Natural killer cell treated with Interleukin-12 subunit alpha and Interleukin-12 subunit beta and Interleukin-15 and Interleukin-18, amount 100 ng/mL, for 72 hours (primary cell): ENCODE measurements around the gene CLSTN2. TPM values are rescaled to one million over a fixed set of nuclear protein-coding genes. Genes with fewer than 3 reads are reported as not detected.
A peak's percentile ranks its signal among the peaks of the same experiment; 100 is the strongest.

Experiments used
- ATAC-seq, 2 donors: fragments of 150-1000 bp; cut with Tn5 transposase in 1 of 2; sonication (Bioruptor Pico), chemical (Tn5 transposase) in 1 of 2; 2 replicates each; pipeline ENCODE4 v1.10.0; 2021
- DNase-seq: peaks from one replicate; pipeline ENCODE4 v3.0.0; 2022; ENCODE audit warnings: low spot score
- H3K27ac Mint-ChIP-seq, 2 donors: 1 replicate in 1 of 2; 2 replicates in 1 of 2; pipeline ENCODE4 v1.8.0; 2022; ENCODE audit warnings: mixed read lengths in 2 of 2, mild to moderate bottlenecking in 1 of 2, moderate library complexity in 1 of 2
- H3K27me3 Mint-ChIP-seq, 2 donors: 1 replicate in 1 of 2; 2 replicates in 1 of 2; pipeline ENCODE4 v1.8.0; 2022; ENCODE audit warnings: mixed read lengths in 2 of 2
- H3K36me3 Mint-ChIP-seq: one replicate; pipeline ENCODE4 v1.8.0; 2022; ENCODE audit warnings: mixed read lengths
- H3K4me1 Mint-ChIP-seq, 2 donors: 1 replicate in 1 of 2; 2 replicates in 1 of 2; pipeline ENCODE4 v1.8.0; 2022; ENCODE audit warnings: low read depth in 2 of 2, mixed read lengths in 2 of 2, mild to moderate bottlenecking in 1 of 2
- H3K4me3 Mint-ChIP-seq: one replicate; pipeline ENCODE4 v1.8.0; 2022; ENCODE audit warnings: mixed read lengths
- H3K9me3 Mint-ChIP-seq: 2 replicates; pipeline ENCODE4 v1.8.0; 2022; ENCODE audit warnings: mixed read lengths
- total RNA-seq, 2 donors: library from RNA; stranded (reverse); gene quantifications; one replicate each; pipeline ENCODE4 v1.2.3, GENCODE V29; 2022

Gene CLSTN2
- total RNA-seq, 2 donors from 2014 or later, result not detected

GRCh38 chr3:140236836-140237501 lies 302.0 kb downstream of the CLSTN2 start:
- Mint-ChIP-seq H3K36me3 (no peaks in the 10 kb centered on the region), H3K4me3 (no peak overlapping the region), H3K9me3 (peaks cover 10% of the 10 kb centered on the region), H3K27me3 (peaks cover 9 to 34% of the 10 kb centered on the region in 2 donors), H3K27ac (no peak overlapping the region), H3K4me1 (no peaks in the 10 kb centered on the region)
- DNase-seq (no peak), ATAC-seq (no peak)

- Mint-ChIP-seq H3K4me3 (no peak overlapping the region), H3K36me3 (no peaks in the 10 kb centered on the region), H3K27me3 (peaks cover 6 to 17% of the 10 kb centered on the region in 2 donors), H3K4me1 (no peaks in the 10 kb centered on the region), H3K9me3 (peaks cover 4% of the 10 kb centered on the region), H3K27ac (no peak overlapping the region)
- ATAC-seq (no peak), DNase-seq (no peak)
These were observed 303.8 kb downstream of the CLSTN2 start for GRCh38 chr3:140238646-140239314.

- peaks cover 3% of the 10 kb centered on the region for H3K9me3 Mint-ChIP-seq
- ATAC-seq, result peak in 1 of 2 donors; percentile 49
- no peaks in the 10 kb centered on the region for H3K36me3 Mint-ChIP-seq
- peaks cover 2 to 5% of the 10 kb centered on the region in 2 donors for H3K27me3 Mint-ChIP-seq
- no peak overlapping the region for H3K27ac Mint-ChIP-seq
- H3K4me3 Mint-ChIP-seq, result no peak overlapping the region
- DNase-seq, result no peak
- no peaks in the 10 kb centered on the region for H3K4me1 Mint-ChIP-seq
These were observed 307.9 kb downstream of the CLSTN2 start for GRCh38 chr3:140242818-140243276.

- no peaks in the 10 kb centered on the region for H3K4me1 Mint-ChIP-seq
- ATAC-seq, result no peak
- no peak overlapping the region for H3K4me3 Mint-ChIP-seq
- peaks cover 3% of the 10 kb centered on the region for H3K9me3 Mint-ChIP-seq
- no peak overlapping the region for H3K27ac Mint-ChIP-seq
- peaks cover 2 to 5% of the 10 kb centered on the region in 2 donors for H3K27me3 Mint-ChIP-seq
- H3K36me3 Mint-ChIP-seq, result no peaks in the 10 kb centered on the region
- DNase-seq, result no peak
These were observed 308.6 kb downstream of the CLSTN2 start for GRCh38 chr3:140243575-140243974.

GRCh38 chr3:140244893-140245292 lies 309.9 kb downstream of the CLSTN2 start:
- peaks cover 2 to 12% of the 10 kb centered on the region in 2 donors for H3K27me3 Mint-ChIP-seq
- peaks cover 3% of the 10 kb centered on the region for H3K9me3 Mint-ChIP-seq
- H3K4me3 Mint-ChIP-seq, result no peak overlapping the region
- H3K4me1 Mint-ChIP-seq, result no peaks in the 10 kb centered on the region
- no peak for ATAC-seq
- no peak for DNase-seq
- H3K36me3 Mint-ChIP-seq, result no peaks in the 10 kb centered on the region
- no peak overlapping the region for H3K27ac Mint-ChIP-seq

GRCh38 chr3:140246578-140246977 lies 311.6 kb downstream of the CLSTN2 start:
- no peak for ATAC-seq
- no peak overlapping the region for H3K4me3 Mint-ChIP-seq
- H3K36me3 Mint-ChIP-seq, result no peaks in the 10 kb centered on the region
- DNase-seq, result no peak
- H3K27ac Mint-ChIP-seq, result no peak overlapping the region
- peaks cover 6 to 20% of the 10 kb centered on the region in 2 donors for H3K27me3 Mint-ChIP-seq
- no peaks in the 10 kb centered on the region for H3K4me1 Mint-ChIP-seq
- peaks cover 3% of the 10 kb centered on the region for H3K9me3 Mint-ChIP-seq

GRCh38 chr3:140247775-140248174 lies 312.8 kb downstream of the CLSTN2 start:
- Mint-ChIP-seq H3K27me3 (peaks cover 8 to 24% of the 10 kb centered on the region in 2 donors), H3K9me3 (peaks cover 3% of the 10 kb centered on the region), H3K4me3 (no peak overlapping the region), H3K4me1 (no peaks in the 10 kb centered on the region), H3K27ac (no peak overlapping the region), H3K36me3 (no peaks in the 10 kb centered on the region)
- ATAC-seq, result no peak
- no peak for DNase-seq

GRCh38 chr3:140249188-140249587 lies 314.2 kb downstream of the CLSTN2 start:
- H3K36me3 Mint-ChIP-seq, result no peaks in the 10 kb centered on the region
- H3K27me3 Mint-ChIP-seq, result peaks cover 8 to 25% of the 10 kb centered on the region in 2 donors
- peaks cover 3% of the 10 kb centered on the region for H3K9me3 Mint-ChIP-seq
- no peaks in the 10 kb centered on the region for H3K4me1 Mint-ChIP-seq
- no peak for DNase-seq
- no peak for ATAC-seq
- H3K27ac Mint-ChIP-seq, result no peak overlapping the region
- no peak overlapping the region for H3K4me3 Mint-ChIP-seq

- no peak for ATAC-seq
- Mint-ChIP-seq H3K9me3 (peaks cover 3% of the 10 kb centered on the region), H3K27ac (no peak overlapping the region)
These were observed 315.2 kb downstream of the CLSTN2 start for GRCh38 chr3:140250010-140250855.

GRCh38 chr3:140250945-140251344 lies 316.0 kb downstream of the CLSTN2 start:
- ATAC-seq (no peak), DNase-seq (no peak)
- no peaks in the 10 kb centered on the region for H3K4me1 Mint-ChIP-seq
- H3K27ac Mint-ChIP-seq, result no peak overlapping the region
- peaks cover 3% of the 10 kb centered on the region for H3K9me3 Mint-ChIP-seq
- H3K36me3 Mint-ChIP-seq, result no peaks in the 10 kb centered on the region
- no peak overlapping the region for H3K4me3 Mint-ChIP-seq
- peaks cover 12 to 32% of the 10 kb centered on the region in 2 donors for H3K27me3 Mint-ChIP-seq

More at GRCh38 chr3:140250010-140250855, 315.2 kb downstream of the CLSTN2 start:
- peaks cover 10 to 32% of the 10 kb centered on the region in 2 donors for H3K27me3 Mint-ChIP-seq
- DNase-seq, result no peak
- H3K4me3 Mint-ChIP-seq, result no peak overlapping the region
- no peaks in the 10 kb centered on the region for H3K4me1 Mint-ChIP-seq
- H3K36me3 Mint-ChIP-seq, result no peaks in the 10 kb centered on the region

GRCh38 chr3:140251678-140252077 lies 316.7 kb downstream of the CLSTN2 start:
- H3K27me3 Mint-ChIP-seq, result peaks cover 10 to 26% of the 10 kb centered on the region in 2 donors
- no peak for ATAC-seq
- H3K36me3 Mint-ChIP-seq, result no peaks in the 10 kb centered on the region
- H3K4me1 Mint-ChIP-seq, result no peaks in the 10 kb centered on the region
- H3K4me3 Mint-ChIP-seq, result no peak overlapping the region
- no peaks in the 10 kb centered on the region for H3K9me3 Mint-ChIP-seq
- DNase-seq, result no peak
- H3K27ac Mint-ChIP-seq, result no peak overlapping the region

- no peaks in the 10 kb centered on the region for H3K4me1 Mint-ChIP-seq
- H3K9me3 Mint-ChIP-seq, result no peaks in the 10 kb centered on the region
- ATAC-seq, result no peak
- no peaks in the 10 kb centered on the region for H3K36me3 Mint-ChIP-seq
- H3K4me3 Mint-ChIP-seq, result no peak overlapping the region
- DNase-seq, result no peak
- peaks cover 10 to 26% of the 10 kb centered on the region in 2 donors for H3K27me3 Mint-ChIP-seq
- H3K27ac Mint-ChIP-seq, result no peak overlapping the region
These were observed 318.0 kb downstream of the CLSTN2 start for GRCh38 chr3:140252812-140253656.

GRCh38 chr3:140258222-140258724 lies 323.3 kb downstream of the CLSTN2 start:
- Mint-ChIP-seq H3K4me3 (no peak overlapping the region), H3K27me3 (peaks cover 7 to 21% of the 10 kb centered on the region in 2 donors), H3K36me3 (no peaks in the 10 kb centered on the region), H3K4me1 (no peaks in the 10 kb centered on the region), H3K9me3 (no peaks in the 10 kb centered on the region), H3K27ac (no peak overlapping the region)
- DNase-seq (no peak), ATAC-seq (no peak)
